B cell (primary cell): ENCODE measurements around the gene MCUB.

Experiments used
- CTCF ChIP-seq: fragments of 200-600 bp; IDR thresholded peaks from one replicate; pipeline ENCODE4 v1.8.0; 2022; ENCODE audit warnings: antibody characterized with exemption, mild to moderate bottlenecking
- EZH2 ChIP-seq: IDR thresholded peaks from 2 replicates; pipeline ENCODE4 v1.6.1; 2012; ENCODE audit warnings: borderline replicate concordance, low read depth, mild to moderate bottlenecking, moderate library complexity, low read length; ENCODE audit not compliant: insufficient read depth, poor library complexity, severe bottlenecking

- no peak for TF ChIP-seq CTCF
- no peak for TF ChIP-seq EZH2
Observed at GRCh38 chr4:109723110-109723509, 163.1 kb downstream of the MCUB start.
